Erythroblast (primary cell): Measurements from ENCODE around the gene TNNC1.

ENCODE experiments used
- GATA1 ChIP-seq: IDR thresholded peaks from 2 replicates; pipeline ENCODE4 v1.6.1; 2011; ENCODE audit warnings: low read depth, mild to moderate bottlenecking, control low read depth, low read length, moderate library complexity
- POLR2A ChIP-seq: IDR thresholded peaks from 2 replicates; pipeline ENCODE4 v1.6.1; 2011; ENCODE audit warnings: mild to moderate bottlenecking, low read length

GRCh38 chr3:52455283-52456168 lies 1.7 kb upstream of the TNNC1 start, which contains the start of gene NISCH:
- peak; percentile 48 for TF ChIP-seq POLR2A
- no peak for TF ChIP-seq GATA1
